SKM-1 treated with dmso at 0.1 percent for 144 hours (cell line): ENCODE results near the gene RAD18.

ENCODE experiments used
- DNase-seq: peaks from one replicate; lab custom pipeline; 2025; ENCODE audit not compliant: unreplicated experiment; lab: John Stamatoyannopoulos, UW

Gene RAD18

GRCh38 chr3:8986741-8987140 is 23.5 kb upstream of the RAD18 start:
- DNase-seq: no peak

DNA sequence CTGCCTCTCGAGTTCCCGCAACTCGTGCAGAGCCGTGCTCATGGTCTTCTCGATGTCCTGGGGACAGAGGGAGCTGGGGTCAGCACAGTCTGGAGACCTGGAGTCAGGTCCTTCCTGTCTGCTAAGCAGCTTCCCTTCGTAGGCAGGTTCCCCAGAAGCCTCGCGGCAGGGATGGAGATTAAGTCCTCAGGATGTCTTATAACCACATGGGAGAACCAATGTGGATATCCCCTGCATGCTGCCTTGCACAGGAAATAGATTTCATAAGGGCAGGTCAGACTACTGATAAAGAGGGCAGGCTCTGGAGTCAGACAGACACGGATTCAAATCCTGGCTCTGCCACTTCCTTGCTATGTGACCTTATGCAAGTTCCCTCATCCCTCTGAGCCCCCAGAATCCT is 22.6 kb upstream of the RAD18 start:
- no peak for DNase-seq

DNA sequence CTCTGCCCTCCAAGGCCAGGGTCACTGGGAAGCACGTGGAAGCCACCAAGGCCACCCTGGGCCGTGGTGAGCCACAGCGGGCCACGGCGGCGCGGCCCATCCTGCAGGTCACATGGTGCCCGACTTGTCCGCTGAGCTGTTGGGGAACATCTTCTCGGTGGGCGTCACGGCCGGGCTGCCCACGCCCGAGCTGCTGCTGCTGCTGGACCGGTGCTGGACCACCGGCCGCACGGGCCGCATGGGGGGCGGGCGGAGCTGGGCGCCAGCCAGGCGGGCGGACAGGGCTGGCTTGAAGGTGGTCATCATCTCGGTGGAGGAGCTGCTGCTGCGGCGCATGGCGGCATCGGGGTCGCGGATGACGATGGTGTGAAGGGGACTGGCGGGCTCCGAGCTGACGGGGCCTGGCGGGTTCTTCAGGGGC is 22.1 kb upstream of the RAD18 start:
- no peak for DNase-seq

DNA sequence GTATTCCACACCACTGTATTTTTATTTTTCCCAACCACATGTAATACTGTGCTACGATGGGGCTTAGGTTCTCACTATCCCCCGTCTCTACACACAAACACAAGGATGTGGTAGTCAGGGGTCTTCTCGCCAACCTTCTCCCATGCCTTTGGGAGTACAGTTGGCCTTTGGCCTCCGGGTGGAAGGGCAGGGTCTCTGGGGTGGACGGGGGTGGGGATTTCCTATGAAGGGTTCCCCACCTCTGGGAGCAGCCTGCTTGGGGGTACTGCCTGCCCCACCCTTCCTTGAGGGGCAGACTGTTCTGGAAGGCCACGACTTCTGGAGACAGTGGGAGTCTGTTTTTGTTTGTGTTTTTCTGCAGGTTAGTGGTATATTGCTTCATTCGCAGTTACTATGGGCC is 21.3 kb upstream of the RAD18 start:
- no peak for DNase-seq

GRCh38 chr3:8984081-8984480 is 20.8 kb upstream of the RAD18 start:
- no peak for DNase-seq

- DNase-seq: no peak
These were observed 20.3 kb upstream of the RAD18 start for GRCh38 chr3:8983591-8983990.

DNA sequence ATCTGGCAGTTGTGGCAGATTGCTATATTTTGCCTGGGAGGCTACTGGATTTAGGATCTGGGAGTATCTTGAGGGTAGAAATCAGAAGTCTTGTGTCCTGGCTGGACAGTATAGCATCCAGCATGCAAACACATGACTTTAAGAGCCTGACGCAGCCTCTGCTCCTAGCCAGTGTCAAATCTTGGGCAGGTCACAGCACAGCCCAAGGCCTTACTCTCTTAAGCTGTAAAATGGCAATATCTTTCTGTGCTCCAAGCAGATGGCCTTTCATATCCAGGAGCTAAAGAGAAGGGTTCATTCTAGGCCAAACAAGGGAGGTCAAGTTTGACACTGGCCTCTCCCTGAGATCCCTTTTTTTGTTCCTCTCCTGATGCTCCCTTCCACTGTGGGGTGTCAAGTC is 19.8 kb upstream of the RAD18 start:
- DNase-seq: no peak

DNA sequence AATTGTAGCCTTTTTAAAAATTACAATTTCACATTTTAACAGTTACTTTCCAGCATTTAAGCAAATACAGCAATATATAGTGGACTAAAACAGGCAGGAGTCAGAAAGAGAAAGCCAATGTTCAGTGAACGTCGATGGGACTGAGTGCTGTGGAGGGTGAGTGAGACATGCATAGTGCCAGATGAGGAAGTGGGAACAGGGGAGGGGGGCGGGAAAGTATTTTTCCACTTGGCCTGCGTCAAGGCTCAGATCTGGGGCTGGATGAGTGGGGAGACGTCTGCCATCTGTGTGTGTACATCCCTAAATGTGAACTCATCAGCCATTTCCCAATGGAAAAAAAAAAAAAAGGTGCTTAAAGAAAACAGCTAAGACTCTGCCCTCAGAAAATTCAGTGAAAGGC is 19.2 kb upstream of the RAD18 start:
- DNase-seq: peak; percentile 18

GRCh38 chr3:8981700-8982099 is 18.4 kb upstream of the RAD18 start:
- no peak for DNase-seq

GRCh38 chr3:8981296-8981695 is 18.0 kb upstream of the RAD18 start:
- no peak for DNase-seq

GRCh38 chr3:8980756-8981257 is 17.5 kb upstream of the RAD18 start:
- no peak for DNase-seq

DNA sequence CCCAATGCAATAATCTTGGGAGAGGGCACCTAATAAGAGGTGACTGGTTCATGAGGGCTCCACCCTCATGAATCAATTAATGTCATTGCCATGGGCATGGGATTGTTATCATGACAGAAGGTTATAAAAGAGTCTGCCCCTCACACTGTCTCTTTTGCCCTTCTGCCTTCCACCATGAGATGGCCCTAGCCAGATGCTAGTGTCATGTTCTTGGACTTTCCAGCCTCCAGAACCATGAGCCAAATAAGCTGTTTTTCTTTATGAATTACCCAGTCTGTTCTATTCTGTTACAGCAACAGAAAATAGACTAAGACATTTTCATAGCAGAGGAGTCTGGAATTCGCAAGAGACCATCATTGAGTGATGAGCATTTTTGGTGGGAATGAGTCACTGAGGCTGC is 16.0 kb upstream of the RAD18 start:
- no peak for DNase-seq

DNA sequence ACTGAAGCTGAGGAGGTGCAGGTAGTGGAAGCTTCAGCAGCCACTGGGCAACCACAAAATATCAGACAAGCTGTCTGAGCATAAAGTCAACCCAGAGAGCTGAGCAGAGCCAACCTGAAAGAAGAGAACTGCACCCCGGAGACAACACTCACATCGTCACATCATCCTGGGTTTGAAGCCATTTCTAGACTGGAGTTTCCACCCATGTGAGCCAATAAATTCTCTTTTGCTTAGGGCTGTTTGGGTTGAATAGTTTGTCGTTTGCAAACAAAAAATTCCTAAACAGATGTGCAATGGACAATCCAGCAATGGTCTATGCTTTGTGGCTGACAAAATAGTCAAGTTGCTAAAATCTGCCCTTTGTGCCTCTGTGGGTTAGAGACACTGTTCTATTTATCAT is 15.3 kb upstream of the RAD18 start:
- no peak for DNase-seq

DNA sequence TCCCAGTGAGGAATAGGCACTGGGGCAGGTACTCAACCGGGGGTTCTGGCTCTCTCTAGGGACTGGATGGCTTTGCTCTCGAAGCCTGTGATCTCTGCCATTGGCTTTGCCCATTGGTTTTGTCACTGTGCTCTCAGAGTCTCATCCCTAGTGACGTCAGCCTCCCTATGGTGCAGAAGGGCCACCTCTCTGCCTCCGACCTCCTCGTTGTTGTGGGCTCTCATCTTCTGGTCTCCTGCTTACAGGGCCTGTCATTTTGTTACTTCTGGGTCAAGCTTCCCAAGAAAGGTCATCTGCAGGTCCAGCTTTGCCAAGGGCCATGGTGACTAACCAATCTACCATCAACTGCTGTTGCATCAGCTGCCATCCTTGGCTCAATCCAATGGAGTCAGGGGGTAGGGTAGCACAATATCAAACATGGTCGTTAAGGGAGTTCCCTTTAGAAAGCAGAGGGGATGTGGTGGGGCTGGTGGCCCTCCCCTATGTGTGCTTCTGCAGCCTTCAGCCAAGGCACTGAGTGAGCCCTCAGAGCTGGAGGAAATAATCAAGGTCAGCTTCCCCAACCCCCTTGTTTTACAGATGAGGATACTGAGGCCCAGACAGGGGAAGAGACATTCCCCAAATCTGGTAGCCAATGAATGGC is 13.4 kb upstream of the RAD18 start:
- no peak for DNase-seq

DNA sequence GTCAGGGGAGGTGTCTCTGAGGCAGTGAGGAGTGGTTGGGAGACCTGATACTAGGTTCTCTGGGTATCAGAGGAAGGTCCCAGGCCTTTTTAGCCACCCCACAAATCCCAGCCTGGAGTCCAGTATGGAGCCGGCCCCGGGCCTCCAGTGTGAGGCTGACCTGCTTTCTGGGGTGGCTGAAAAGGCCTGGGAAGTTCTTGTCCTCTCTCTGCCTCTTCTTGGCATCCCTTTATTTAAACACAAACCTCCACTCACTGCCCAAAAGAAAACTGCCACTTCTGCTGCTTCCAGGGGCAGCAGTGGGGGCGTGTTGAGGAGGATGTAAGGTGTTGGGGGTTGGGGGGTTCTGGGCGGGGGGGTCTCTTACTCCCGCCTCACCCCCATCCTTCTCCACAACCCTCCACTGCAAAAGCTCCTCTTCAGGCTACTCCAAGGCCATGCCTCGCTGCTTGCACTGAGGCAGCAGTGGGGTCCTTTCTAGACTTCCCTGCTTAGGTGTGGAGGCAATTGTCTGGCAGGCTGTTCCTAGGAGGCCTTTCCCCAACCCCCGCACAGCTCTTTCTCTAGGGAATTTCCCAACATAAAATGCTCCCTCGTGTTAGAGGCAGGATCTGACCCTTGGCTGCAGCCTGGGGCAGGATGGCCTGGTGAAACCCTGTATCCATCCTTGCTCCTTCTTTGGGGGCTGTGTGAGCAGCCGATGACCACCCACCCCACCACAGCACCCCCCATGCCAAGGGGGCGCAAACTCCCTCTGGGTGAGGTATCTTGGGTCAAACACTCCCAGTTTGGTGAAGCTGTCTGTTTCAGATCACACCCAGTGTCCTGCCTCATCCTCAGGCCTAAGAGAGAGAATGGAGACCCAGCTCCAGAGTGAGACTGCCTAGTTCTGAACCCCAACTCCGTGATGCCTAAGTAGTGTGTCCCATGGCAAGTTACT is 12.1 kb upstream of the RAD18 start:
- DNase-seq: no peak

DNA sequence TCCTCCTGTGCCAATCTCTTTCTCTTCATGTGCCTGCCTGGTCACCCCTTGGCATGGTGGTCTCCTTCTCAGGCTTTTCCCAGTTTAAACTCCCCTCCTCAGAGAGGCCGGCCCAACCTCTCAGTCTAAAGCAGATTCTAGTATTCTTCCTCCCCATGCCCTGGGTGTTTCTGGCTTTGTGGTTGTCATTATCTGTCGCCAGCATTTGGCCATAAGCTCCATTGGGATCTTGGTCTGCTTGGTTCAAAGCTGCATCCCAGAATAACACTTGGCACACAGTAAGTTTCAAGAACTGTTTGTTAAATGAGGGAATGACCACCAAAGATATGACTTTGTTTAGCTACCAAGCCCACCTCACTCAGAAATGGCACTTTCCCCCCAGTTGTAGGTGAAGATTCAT is 11.2 kb upstream of the RAD18 start:
- DNase-seq: no peak

GRCh38 chr3:8972639-8973038 is 9.4 kb upstream of the RAD18 start:
- DNase-seq: no peak

GRCh38 chr3:8970971-8971589 is 7.8 kb upstream of the RAD18 start:
- DNase-seq: peak; percentile 41

- no peak for DNase-seq
These were observed 6.0 kb upstream of the RAD18 start for GRCh38 chr3:8969241-8969640.

- no peak for DNase-seq
These were observed 5.2 kb upstream of the RAD18 start for GRCh38 chr3:8968375-8968882.

GRCh38 chr3:8967553-8967952 is 4.3 kb upstream of the RAD18 start:
- no peak for DNase-seq
